PFSK-1 (cell line): ENCODE measurements around the gene GGNBP2.

Source experiments
- FOXP2 ChIP-seq: optimal IDR thresholded peaks from 2 replicates; pipeline ENCODE3; 2011; ENCODE audit warnings: borderline replicate concordance, control low read depth, inconsistent platforms; ENCODE audit not compliant: insufficient read depth; ENCODE audit errors: extremely low read length, extremely low read depth
- POLR2AphosphoS5 ChIP-seq: IDR thresholded peaks from 2 replicates; pipeline ENCODE4 v1.6.1; 2012; ENCODE audit warnings: low read depth, mild to moderate bottlenecking, control low read depth, low read length, moderate library complexity
- REST ChIP-seq, 2 experiments: IDR thresholded peaks; 2 replicates each; pipeline versions ENCODE4 v1.6.1 to v1.8.0; 2011 to 2012; ENCODE audit warnings: low read depth in 2 of 2, low read length in 2 of 2, control low read depth in 1 of 2, inconsistent platforms in 1 of 2, mild to moderate bottlenecking in 1 of 2, moderate library complexity in 1 of 2; ENCODE audit not compliant: insufficient read depth in 1 of 2
- SIN3A ChIP-seq: IDR thresholded peaks from 2 replicates; pipeline ENCODE4 v1.6.1; 2012; ENCODE audit warnings: mild to moderate bottlenecking, low read length, moderate library complexity, borderline replicate concordance; ENCODE audit not compliant: insufficient read depth
- TAF1 ChIP-seq: IDR thresholded peaks from 2 replicates; pipeline ENCODE4 v1.6.1; 2012; ENCODE audit warnings: low read length, control low read depth, borderline replicate concordance; ENCODE audit not compliant: insufficient read depth

The GGNBP2 gene

GRCh38 chr17:36547776-36548175, 3.1 kb downstream of the GGNBP2 start:
- no peak for TF ChIP-seq FOXP2
- TF ChIP-seq REST (IDR thresholded peaks at IDR 0.05; ENCODE audit: insufficient read depth in 1 of 2, low read depth in 2 of 2, low read length in 2 of 2), result no peak
- no peak for TF ChIP-seq TAF1
- TF ChIP-seq SIN3A, result no peak
- TF ChIP-seq POLR2AphosphoS5, result no peak

DNA sequence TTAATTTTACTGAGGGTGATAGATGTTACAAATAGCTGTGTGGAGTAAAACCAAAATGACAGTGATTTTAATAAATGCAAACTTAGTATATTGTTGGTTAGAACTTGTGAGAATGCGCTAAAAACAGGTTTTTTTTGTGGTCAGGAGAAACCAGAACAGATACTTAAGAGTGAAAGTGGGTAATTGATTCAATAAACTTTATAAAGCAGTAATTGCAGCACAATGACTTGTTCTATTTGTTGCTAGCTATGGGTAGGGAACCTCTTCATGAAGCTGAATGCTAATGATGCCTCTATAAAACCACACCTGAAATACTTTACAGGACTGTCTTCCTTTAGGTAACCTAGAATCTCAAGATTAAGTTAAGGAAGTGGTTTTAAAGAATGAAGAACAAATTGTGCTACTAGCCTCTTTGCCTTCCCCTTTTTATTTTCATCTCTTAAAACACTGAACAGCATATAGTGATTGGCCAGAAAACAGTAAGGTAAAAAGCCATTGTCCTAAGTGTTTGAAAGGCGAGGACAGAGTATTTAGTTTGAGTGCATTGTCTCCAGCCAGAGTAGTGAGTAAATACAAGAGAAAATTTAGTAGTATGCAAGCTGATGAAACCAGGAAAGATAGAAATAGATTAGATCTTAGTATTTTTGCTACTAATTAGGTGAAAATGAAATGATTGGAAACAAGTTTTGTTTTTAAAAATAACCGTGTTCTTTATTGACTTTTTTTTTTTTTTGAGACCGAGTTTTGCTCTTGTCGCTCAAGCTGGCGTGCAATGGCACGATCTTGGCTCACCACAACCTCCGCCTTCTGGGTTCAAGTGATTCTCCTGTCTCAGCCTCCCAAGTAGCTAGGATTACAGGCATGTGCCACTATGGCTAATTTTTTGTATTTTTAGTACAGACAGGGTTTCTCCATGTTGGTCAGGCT, 6.0 kb downstream of the GGNBP2 start:
- TF ChIP-seq SIN3A (no peak), POLR2AphosphoS5 (no peak), REST (IDR thresholded peaks at IDR 0.05; ENCODE audit: insufficient read depth in 1 of 2, low read depth in 2 of 2, low read length in 2 of 2) (no peak), TAF1 (no peak), FOXP2 (no peak)

DNA sequence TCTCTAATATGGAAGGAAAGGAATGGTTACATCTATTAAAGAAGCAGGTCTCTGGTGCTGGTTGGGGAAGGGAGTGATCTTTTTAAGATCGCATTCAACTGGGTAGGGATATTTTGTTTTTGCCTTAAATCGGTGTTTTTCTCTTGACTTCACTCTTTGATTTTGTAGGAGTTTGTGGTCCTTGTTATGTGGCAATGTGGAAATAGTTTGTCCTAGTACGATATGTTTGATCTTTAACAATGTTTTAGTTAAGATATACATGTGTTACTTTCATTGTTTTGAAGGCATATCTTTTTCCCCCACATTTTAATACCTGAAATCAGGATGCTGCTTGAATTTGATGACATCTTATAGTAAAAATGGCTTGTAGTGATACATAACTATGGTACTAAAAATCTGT, 8.7 kb downstream of the GGNBP2 start:
- TF ChIP-seq POLR2AphosphoS5 (0 out of 2 replicates have a peak, but pooled peaks have one; percentile 25), FOXP2 (no peak), SIN3A (no peak), REST (IDR thresholded peaks at IDR 0.05; ENCODE audit: insufficient read depth in 1 of 2, low read depth in 2 of 2, low read length in 2 of 2) (no peak), TAF1 (no peak)

GRCh38 chr17:36566081-36566480, 21.4 kb downstream of the GGNBP2 start:
- TF ChIP-seq TAF1 (no peak), POLR2AphosphoS5 (no peak), FOXP2 (no peak), SIN3A (no peak), REST (IDR thresholded peaks at IDR 0.05; ENCODE audit: insufficient read depth in 1 of 2, low read depth in 2 of 2, low read length in 2 of 2) (no peak)
